B cell (primary cell): ENCODE data around the gene NINJ2. TPM values are rescaled to one million over a fixed set of nuclear protein-coding genes. Genes with fewer than 3 reads are reported as not detected.

Experiments
- ATAC-seq: fragments of 200-7000 bp; cut with Tn5 transposase; one replicate; pipeline ENCODE4 v1.10.0; 2021; ENCODE audit warnings: low read depth, mild to moderate bottlenecking, moderate number of reproducible peaks, moderate library complexity
- CTCF ChIA-PET: fragments of 350-600 bp; sonication (Branson Sonifier 250); formaldehyde crosslinking; loops from one replicate; lab custom pipeline; 2021; ENCODE audit warnings: antibody characterized with exemption, inconsistent platforms; lab: Charles Lee
- POLR2A ChIA-PET: fragments of 350-600 bp; sonication (Branson Sonifier 250); formaldehyde crosslinking; loops from one replicate; lab custom pipeline; 2021; ENCODE audit warnings: antibody characterized with exemption; lab: Charles Lee
- DNase-seq: peaks from one replicate; pipeline ENCODE4 v3.0.0; 2013
- H2AFZ ChIP-seq: 2 replicates; pipeline ENCODE4 v1.6.1; 2012; ENCODE audit warnings: mild to moderate bottlenecking, low read depth, low read length; ENCODE audit not compliant: insufficient read depth, poor library complexity, severe bottlenecking
- H3K27ac ChIP-seq, 2 donors: 1 replicate in 1 of 2; 2 replicates in 1 of 2; pipeline ENCODE4 v1.5.1; 2012 to 2013; ENCODE audit warnings: low read length in 2 of 2, mild to moderate bottlenecking in 2 of 2, moderate library complexity in 1 of 2
- H3K27me3 ChIP-seq, 4 experiments: fragments of 200-600 bp in 1 of 4; sonication (generic) in 1 of 4; replicated peaks in 1 of 4; 1 replicate in 2 of 4; 2 replicates in 2 of 4; pipeline versions ENCODE4 v1.6.1 to v1.7.0; 2013 to 2016; ENCODE audit warnings: low read length in 3 of 4, mild to moderate bottlenecking in 2 of 4, mixed read lengths in 1 of 4, moderate library complexity in 1 of 4; ENCODE audit not compliant: insufficient read depth in 4 of 4, control insufficient read depth in 3 of 4; ENCODE audit errors: control extremely low read depth in 1 of 4
- H3K36me3 ChIP-seq, 2 experiments: replicated peaks in 1 of 2; 1 replicate in 1 of 2; 2 replicates in 1 of 2; pipeline versions ENCODE4 v1.6.1 to v1.7.1; 2013; ENCODE audit warnings: low read length in 1 of 2; ENCODE audit not compliant: insufficient read depth in 2 of 2, control insufficient read depth in 1 of 2; ENCODE audit errors: control extremely low read depth in 1 of 2, extremely low read depth in 1 of 2
- H3K4me1 ChIP-seq, 2 donors: fragments of 200-600 bp in 1 of 2; sonication (generic) in 1 of 2; 1 replicate in 1 of 2; 2 replicates in 1 of 2; pipeline versions ENCODE4 v1.5.1 to v1.6.1; 2013 to 2017; ENCODE audit warnings: low read length in 2 of 2; ENCODE audit not compliant: control insufficient read depth in 2 of 2, insufficient read depth in 2 of 2
- H3K4me2 ChIP-seq: replicated peaks from 2 replicates; pipeline ENCODE3; 2012; ENCODE audit warnings: mild to moderate bottlenecking, low read depth, low read length; ENCODE audit not compliant: poor library complexity, severe bottlenecking
- H3K4me3 ChIP-seq, 5 experiments: fragments of 200-600 bp in 1 of 5; sonication (generic) in 1 of 5; 1 replicate in 3 of 5; 2 replicates in 2 of 5; pipeline versions ENCODE4 v1.5.1 to v1.7.0; 2011 to 2016; ENCODE audit warnings: low read length in 4 of 5, mild to moderate bottlenecking in 4 of 5, low read depth in 2 of 5, control low read depth in 1 of 5, moderate library complexity in 1 of 5; ENCODE audit not compliant: insufficient read depth in 1 of 5; ENCODE audit errors: control extremely low read depth in 1 of 5, extremely low read depth in 1 of 5
- H3K79me2 ChIP-seq: fragments of 200-600 bp; sonication (generic); one replicate; pipeline ENCODE4 v1.6.0; 2016; ENCODE audit warnings: low read length; ENCODE audit not compliant: control insufficient read depth, insufficient read depth
- H3K9ac ChIP-seq: fragments of 200-600 bp; sonication (generic); 2 replicates; pipeline ENCODE4 v1.6.1; 2017; ENCODE audit warnings: mild to moderate bottlenecking, low read length, moderate library complexity
- H3K9me3 ChIP-seq, 3 donors: one replicate each; pipeline versions ENCODE4 v1.6.1 to v1.7.1; 2013; ENCODE audit warnings: low read length in 2 of 3; ENCODE audit not compliant: control insufficient read depth in 2 of 3, insufficient read depth in 1 of 3; ENCODE audit errors: control extremely low read depth in 1 of 3
- H4K20me1 ChIP-seq: 2 replicates; pipeline ENCODE4 v1.6.0; 2012; ENCODE audit warnings: mild to moderate bottlenecking, low read length; ENCODE audit not compliant: insufficient read depth, control insufficient read depth, poor library complexity, severe bottlenecking
- H3K27ac Mint-ChIP-seq: one replicate; pipeline ENCODE4 v1.8.0; 2021; ENCODE audit warnings: mixed read lengths
- H3K27me3 Mint-ChIP-seq: one replicate; pipeline ENCODE4 v1.8.0; 2021; ENCODE audit warnings: mixed read lengths
- H3K4me1 Mint-ChIP-seq: one replicate; pipeline ENCODE4 v1.8.0; 2021; ENCODE audit warnings: mixed read lengths
- H3K4me3 Mint-ChIP-seq: one replicate; pipeline ENCODE4 v1.8.0; 2021; ENCODE audit warnings: mixed read lengths
- H3K9me3 Mint-ChIP-seq: one replicate; pipeline ENCODE4 v1.8.0; 2022; ENCODE audit warnings: mixed read lengths; ENCODE audit not compliant: insufficient read depth
- CTCF ChIP-seq: fragments of 200-600 bp; IDR thresholded peaks from one replicate; pipeline ENCODE4 v1.8.0; 2022; ENCODE audit warnings: antibody characterized with exemption, mild to moderate bottlenecking
- EZH2 ChIP-seq: IDR thresholded peaks from 2 replicates; pipeline ENCODE4 v1.6.1; 2012; ENCODE audit warnings: borderline replicate concordance, low read depth, mild to moderate bottlenecking, moderate library complexity, low read length; ENCODE audit not compliant: insufficient read depth, poor library complexity, severe bottlenecking
- WGBS: methylation state at CpG from one replicate; pipeline ENCODE4 v1.1.5; 2013; ENCODE audit warnings: missing lambda C conversion rate; ENCODE audit not compliant: insufficient coverage; 5-methylcytosine and 5-hydroxymethylcytosine counted together
- intact Hi-C: fragments of 100-400 bp; cut with micrococcal nuclease; formaldehyde crosslinking; loops from one replicate; pipeline ENCODE4 v1.10.0; 2022
- polyA plus RNA-seq: library from polyadenylated mRNA; depleted of rRNA; stranded (reverse); fragments of >200 nt; gene quantifications from 2 replicates; pipeline ENCODE4 v1.2.3, GENCODE V29; 2012
- total RNA-seq, 2 donors: library from RNA; stranded (reverse); fragments of 120-200 nt in 1 of 2; gene quantifications; 1 replicate in 1 of 2; 2 replicates in 1 of 2; pipeline versions ENCODE4 v1.2.3 to v1.2.4, GENCODE V29; 2013 to 2022

NINJ2 gene
- total and polyA plus RNA-seq, 2 donors (not counting 1 experiment from before 2014, with no cell fraction given), result 2.9 to 10.2 TPM

- H3K27me3 ChIP-seq, result no peaks in the 10 kb centered on the region
- TF ChIP-seq EZH2 (no peak), CTCF (no peak)
- DNase-seq (no peak), ATAC-seq (no peak)
- no peak overlapping the region for H3K4me3 Mint-ChIP-seq
- H3K36me3 ChIP-seq, result peaks cover 0 to 3% of the 10 kb centered on the region in 2 experiments
- intact Hi-C loops, result loop anchor here (10.0 kb wide), 1 partner anchor 299 kb away; the partner anchor contains the start of gene RAD52
- H3K9ac ChIP-seq, result no peak overlapping the region
- no peak overlapping the region for H3K27ac ChIP-seq
- peaks cover 0 to 3% (median 0%) of the 10 kb centered on the region in 3 donors for H3K9me3 ChIP-seq
- H3K4me1 ChIP-seq, result peaks cover 35 to 39% of the 10 kb centered on the region in 2 donors
- H3K4me2 ChIP-seq, result no peak overlapping the region
- POLR2A ChIA-PET, result interaction anchor here (0.6 kb wide), 1 partner anchor 106 kb away, joined by 5 read pairs; no protein-coding TSS in a partner anchor
- peaks cover 39% of the 10 kb centered on the region for H3K4me1 Mint-ChIP-seq
- H4K20me1 ChIP-seq, result no peaks in the 10 kb centered on the region
- no peaks in the 10 kb centered on the region for H3K79me2 ChIP-seq
- H2AFZ ChIP-seq, result no peak overlapping the region
- whole genome bisulfite sequencing, result 60% methylated on average over 3 of the region's 8 CpGs
- CTCF ChIA-PET, result interaction anchor here (0.5 to 2.6 kb wide), 6 partner anchors 14 to 106 kb away, joined by 3 to 14 read pairs (median 3); partner anchors contain the start of gene WNK1
- H3K9me3 Mint-ChIP-seq, result no peaks in the 10 kb centered on the region
- no peaks in the 10 kb centered on the region for H3K27me3 Mint-ChIP-seq
- H3K4me3 ChIP-seq, result no peak overlapping the region
- H3K27ac Mint-ChIP-seq, result no peak overlapping the region
These were observed 17.6 kb downstream of the NINJ2 start for GRCh38 chr12:645563-646071.
